Neuronal stem cell (in vitro differentiated cells): ENCODE results near the gene CNST.

Experiments used
- DNase-seq: peaks from one replicate; pipeline ENCODE4 v3.0.0-alpha.2; 2013; ENCODE audit warnings: low spot score
- H2AFZ ChIP-seq: one replicate; pipeline ENCODE4 v1.6.1; 2013; ENCODE audit warnings: mild to moderate bottlenecking, low read length, inconsistent platforms
- H2AK5ac ChIP-seq: 2 replicates; pipeline ENCODE4 v1.6.1; 2013; ENCODE audit warnings: low read depth, mild to moderate bottlenecking, inconsistent platforms, low read length, moderate library complexity, mixed read lengths
- H2BK120ac ChIP-seq: 2 replicates; pipeline ENCODE4 v1.6.1; 2013; ENCODE audit warnings: low read depth, mild to moderate bottlenecking, inconsistent platforms, low read length, moderate library complexity, mixed read lengths
- H2BK12ac ChIP-seq: one replicate; pipeline ENCODE4 v1.6.1; 2013; ENCODE audit warnings: low read length, inconsistent platforms
- H2BK15ac ChIP-seq: 2 replicates; pipeline ENCODE4 v1.6.1; 2013; ENCODE audit warnings: mild to moderate bottlenecking, low read length, inconsistent platforms, mixed read lengths
- H2BK5ac ChIP-seq: one replicate; pipeline ENCODE4 v1.6.1; 2013; ENCODE audit warnings: inconsistent platforms, mild to moderate bottlenecking, low read length, moderate library complexity
- H3K14ac ChIP-seq: one replicate; pipeline ENCODE4 v1.6.1; 2013; ENCODE audit warnings: low read length, inconsistent platforms
- H3K18ac ChIP-seq: 2 replicates; pipeline ENCODE4 v1.6.1; 2013; ENCODE audit warnings: low read length, inconsistent platforms
- H3K23ac ChIP-seq: 2 replicates; pipeline ENCODE4 v1.6.1; 2013; ENCODE audit warnings: low read depth, mild to moderate bottlenecking, mixed read lengths, low read length, inconsistent platforms; ENCODE audit not compliant: poor library complexity
- H3K27ac ChIP-seq: replicated peaks from 3 replicates; pipeline ENCODE4 v1.5.1; 2013; ENCODE audit warnings: low read length, inconsistent platforms
- H3K27me3 ChIP-seq, 3 experiments: 2 replicates each; pipeline ENCODE4 v1.6.1; 2013; ENCODE audit warnings: low read length in 3 of 3, mild to moderate bottlenecking in 2 of 3, inconsistent platforms in 1 of 3, low read depth in 1 of 3, mixed read lengths in 1 of 3, moderate library complexity in 1 of 3; ENCODE audit not compliant: control insufficient read depth in 3 of 3, insufficient read depth in 3 of 3
- H3K36me3 ChIP-seq, 2 donors: replicated peaks in 1 of 2; 2 replicates each; pipeline ENCODE4 v1.6.1; 2013; ENCODE audit warnings: low read length in 2 of 2; ENCODE audit not compliant: control insufficient read depth in 2 of 2, insufficient read depth in 2 of 2
- H3K4ac ChIP-seq: 2 replicates; pipeline ENCODE4 v1.6.1; 2013; ENCODE audit warnings: inconsistent platforms, mild to moderate bottlenecking, low read length, moderate library complexity
- H3K4me1 ChIP-seq, 2 donors: 1 replicate in 1 of 2; 2 replicates in 1 of 2; pipeline ENCODE4 v1.6.1; 2013; ENCODE audit warnings: low read length in 2 of 2, low read depth in 1 of 2; ENCODE audit not compliant: control insufficient read depth in 2 of 2, insufficient read depth in 1 of 2
- H3K4me2 ChIP-seq: one replicate; pipeline ENCODE4 v1.6.1; 2013; ENCODE audit warnings: mild to moderate bottlenecking, low read length, inconsistent platforms; ENCODE audit not compliant: insufficient read depth, poor library complexity, severe bottlenecking
- H3K4me3 ChIP-seq, 2 donors: 2 replicates each; pipeline ENCODE4 v1.5.1; 2013; ENCODE audit warnings: low read length in 2 of 2, mild to moderate bottlenecking in 2 of 2, inconsistent platforms in 1 of 2, moderate library complexity in 1 of 2
- H3K79me1 ChIP-seq: one replicate; pipeline ENCODE4 v1.6.1; 2013; ENCODE audit warnings: low read depth, mild to moderate bottlenecking, inconsistent platforms, low read length, moderate library complexity
- H3K9ac ChIP-seq: one replicate; pipeline ENCODE4 v1.6.1; 2013; ENCODE audit warnings: mild to moderate bottlenecking, low read depth, low read length, inconsistent platforms; ENCODE audit not compliant: poor library complexity
- H3K9me3 ChIP-seq, 2 donors: replicated peaks in 1 of 2; 2 replicates each; pipeline versions ENCODE3 to v1.6.1; 2013; ENCODE audit warnings: low read length in 2 of 2, mild to moderate bottlenecking in 2 of 2, inconsistent platforms in 1 of 2, low read depth in 1 of 2, mixed read lengths in 1 of 2, moderate library complexity in 1 of 2; ENCODE audit not compliant: control insufficient read depth in 2 of 2, insufficient read depth in 1 of 2
- H4K8ac ChIP-seq: one replicate; pipeline ENCODE4 v1.6.1; 2013; ENCODE audit warnings: low read depth, mild to moderate bottlenecking, inconsistent platforms, low read length, moderate library complexity
- H4K91ac ChIP-seq: one replicate; pipeline ENCODE4 v1.6.1; 2013; ENCODE audit warnings: low read length, low read depth, mild to moderate bottlenecking, inconsistent platforms; ENCODE audit not compliant: poor library complexity
- WGBS, 2 donors: extraction: QIAGEN DNeasy Blood & Tissue Kit; methylation state at CpG; one replicate each; pipeline ENCODE4 v1.1.7; 2013; ENCODE audit warnings: missing lambda C conversion rate in 2 of 2, mixed read lengths in 1 of 2; ENCODE audit not compliant: insufficient read length in 2 of 2, insufficient replicate concordance in 1 of 2; ENCODE audit errors: extremely low coverage in 2 of 2; 5-methylcytosine and 5-hydroxymethylcytosine counted together

Gene CNST

GRCh38 chr1:246699095-246699735 lies 133.0 kb downstream of the CNST start:
- no peak overlapping the region for H2BK12ac ChIP-seq
- H4K91ac ChIP-seq = no peak overlapping the region
- no peaks in the 10 kb centered on the region for H3K36me3 ChIP-seq
- peak; percentile 62 for DNase-seq
- H3K14ac ChIP-seq = no peak overlapping the region
- H3K4ac ChIP-seq = no peak overlapping the region
- no CpG with 5 or more reads among the region's 18 CpGs for WGBS, 2 donors
- peaks cover 0 to 2% of the 10 kb centered on the region in 2 donors for H3K9me3 ChIP-seq
- no peak overlapping the region for H3K18ac ChIP-seq
- H3K23ac ChIP-seq = no peak overlapping the region
- H3K4me3 ChIP-seq = peak overlapping the region in 1 of 2 donors; percentile 23
- peaks cover 0 to 8% (median 0%) of the 10 kb centered on the region in 3 experiments for H3K27me3 ChIP-seq
- peaks cover 0 to 2% of the 10 kb centered on the region in 2 donors for H3K4me1 ChIP-seq
- no peaks in the 10 kb centered on the region for H3K79me1 ChIP-seq
- no peak overlapping the region for H2AK5ac ChIP-seq
- peak overlapping the region; percentile 90 for H2AFZ ChIP-seq
- H2BK15ac ChIP-seq = no peak overlapping the region
- no peak overlapping the region for H2BK5ac ChIP-seq
- no peak overlapping the region for H3K27ac ChIP-seq
- no peak overlapping the region for H3K9ac ChIP-seq
- no peak overlapping the region for H2BK120ac ChIP-seq
- H3K4me2 ChIP-seq = peak overlapping the region; percentile 22
- H4K8ac ChIP-seq = no peak overlapping the region

GRCh38 chr1:246703581-246703980 lies 137.3 kb downstream of the CNST start:
- no peak overlapping the region for H3K4ac ChIP-seq

GRCh38 chr1:246705368-246705767 lies 139.1 kb downstream of the CNST start:
- H2BK120ac ChIP-seq = no peak overlapping the region
- no peaks in the 10 kb centered on the region for H3K4me1 ChIP-seq
- no peak for DNase-seq
- H3K4me3 ChIP-seq = no peak overlapping the region
- no peak overlapping the region for H2BK12ac ChIP-seq
- H3K18ac ChIP-seq = no peak overlapping the region
- H2BK5ac ChIP-seq = no peak overlapping the region
- H3K9ac ChIP-seq = no peak overlapping the region
- no peaks in the 10 kb centered on the region for H3K79me1 ChIP-seq
- H2BK15ac ChIP-seq = no peak overlapping the region
- H4K8ac ChIP-seq = no peak overlapping the region
- peaks cover 0 to 3% (median 0%) of the 10 kb centered on the region in 3 experiments for H3K27me3 ChIP-seq
- H3K36me3 ChIP-seq = no peaks in the 10 kb centered on the region
- no peak overlapping the region for H3K14ac ChIP-seq
- H3K4me2 ChIP-seq = no peak overlapping the region
- no peak overlapping the region for H3K27ac ChIP-seq
- no peak overlapping the region for H3K23ac ChIP-seq
- no peak overlapping the region for H3K4ac ChIP-seq
- H3K9me3 ChIP-seq = no peaks in the 10 kb centered on the region
- H2AK5ac ChIP-seq = no peak overlapping the region
- H2AFZ ChIP-seq = no peak overlapping the region
- H4K91ac ChIP-seq = no peak overlapping the region
- WGBS, 2 donors = no CpG with 5 or more reads among the region's 3 CpGs

More at GRCh38 chr1:246703581-246703980, 137.3 kb downstream of the CNST start:
- no peak overlapping the region for H3K4me2 ChIP-seq
- no peak overlapping the region for H2BK5ac ChIP-seq
- H3K4me3 ChIP-seq = no peak overlapping the region
- no peaks in the 10 kb centered on the region for H3K9me3 ChIP-seq
- peaks cover 0 to 5% (median 0%) of the 10 kb centered on the region in 3 experiments for H3K27me3 ChIP-seq
- H4K91ac ChIP-seq = no peak overlapping the region
- no peak overlapping the region for H2BK15ac ChIP-seq
- no peak overlapping the region for H3K27ac ChIP-seq
- no peak overlapping the region for H3K14ac ChIP-seq
- no peak overlapping the region for H3K23ac ChIP-seq
- no peaks in the 10 kb centered on the region for H3K79me1 ChIP-seq
- no peak overlapping the region for H3K18ac ChIP-seq
- WGBS, 2 donors = no CpG with 5 or more reads among the region's 8 CpGs
- no peak overlapping the region for H3K9ac ChIP-seq
- no peak overlapping the region for H4K8ac ChIP-seq
- H2AK5ac ChIP-seq = no peak overlapping the region
- DNase-seq = no peak
- no peak overlapping the region for H2BK12ac ChIP-seq
- H3K4me1 ChIP-seq = no peaks in the 10 kb centered on the region
- H2AFZ ChIP-seq = no peak overlapping the region
- no peaks in the 10 kb centered on the region for H3K36me3 ChIP-seq
- H2BK120ac ChIP-seq = no peak overlapping the region

GRCh38 chr1:246708166-246708565 lies 141.9 kb downstream of the CNST start:
- Histone ChIP-seq H3K9me3 (peaks cover 0 to 2% of the 10 kb centered on the region in 2 donors), H3K9ac (no peak overlapping the region), H3K27ac (no peak overlapping the region), H2AK5ac (no peak overlapping the region), H3K18ac (no peak overlapping the region), H3K4ac (no peak overlapping the region), H3K27me3 (peaks cover 0 to 3% (median 0%) of the 10 kb centered on the region in 3 experiments), H3K79me1 (no peaks in the 10 kb centered on the region), H4K8ac (no peak overlapping the region), H3K14ac (no peak overlapping the region), H3K4me2 (no peak overlapping the region), H4K91ac (no peak overlapping the region), H3K36me3 (no peaks in the 10 kb centered on the region), H2BK12ac (no peak overlapping the region), H3K4me3 (no peak overlapping the region), H3K4me1 (no peaks in the 10 kb centered on the region), H2BK120ac (no peak overlapping the region), H3K23ac (no peak overlapping the region), H2BK5ac (no peak overlapping the region), H2BK15ac (no peak overlapping the region), H2AFZ (no peak overlapping the region)
- no peak for DNase-seq
- no CpG with 5 or more reads among the region's 6 CpGs for WGBS, 2 donors
